GM21576 (cell line): ENCODE results near the gene GRAP2.
"Not testable (repeated sequence)": the region's sequence is repeated elsewhere in the genome, so short reads cannot be mapped to it uniquely, and the experiment has no call there.

ENCODE experiments used
- ATAC-seq: cut with Tn5 transposase; IDR thresholded peaks from one replicate; pipeline ENCODE4 v1.9.1; 2021; ENCODE audit warnings: mild to moderate bottlenecking, moderate library complexity; ENCODE audit not compliant: unreplicated experiment

The GRAP2 gene

GRCh38 chr22:39942439-39943230 is 41.8 kb downstream of the GRAP2 start:
- ATAC-seq, result no peak

DNA sequence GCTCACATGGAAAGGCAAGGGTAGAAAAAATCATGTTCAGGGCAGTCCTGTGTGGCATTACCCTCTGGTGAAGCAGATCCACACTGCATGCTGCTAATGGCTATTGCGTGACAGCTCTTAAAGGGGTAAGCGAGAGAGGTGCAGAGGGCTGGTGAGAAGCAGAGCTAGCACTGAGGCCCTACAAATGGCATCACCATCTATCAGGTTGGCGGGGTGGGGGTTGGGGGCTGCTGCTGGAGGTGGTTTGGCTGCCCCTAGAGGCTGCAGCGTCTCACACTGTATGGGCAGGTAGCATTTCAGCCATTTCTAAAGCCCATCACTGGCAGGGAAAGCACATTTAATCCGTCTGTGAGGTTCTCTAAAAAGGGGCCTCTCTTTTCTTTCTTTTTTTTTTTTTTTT is 42.5 kb downstream of the GRAP2 start:
- ATAC-seq, result no peak

DNA sequence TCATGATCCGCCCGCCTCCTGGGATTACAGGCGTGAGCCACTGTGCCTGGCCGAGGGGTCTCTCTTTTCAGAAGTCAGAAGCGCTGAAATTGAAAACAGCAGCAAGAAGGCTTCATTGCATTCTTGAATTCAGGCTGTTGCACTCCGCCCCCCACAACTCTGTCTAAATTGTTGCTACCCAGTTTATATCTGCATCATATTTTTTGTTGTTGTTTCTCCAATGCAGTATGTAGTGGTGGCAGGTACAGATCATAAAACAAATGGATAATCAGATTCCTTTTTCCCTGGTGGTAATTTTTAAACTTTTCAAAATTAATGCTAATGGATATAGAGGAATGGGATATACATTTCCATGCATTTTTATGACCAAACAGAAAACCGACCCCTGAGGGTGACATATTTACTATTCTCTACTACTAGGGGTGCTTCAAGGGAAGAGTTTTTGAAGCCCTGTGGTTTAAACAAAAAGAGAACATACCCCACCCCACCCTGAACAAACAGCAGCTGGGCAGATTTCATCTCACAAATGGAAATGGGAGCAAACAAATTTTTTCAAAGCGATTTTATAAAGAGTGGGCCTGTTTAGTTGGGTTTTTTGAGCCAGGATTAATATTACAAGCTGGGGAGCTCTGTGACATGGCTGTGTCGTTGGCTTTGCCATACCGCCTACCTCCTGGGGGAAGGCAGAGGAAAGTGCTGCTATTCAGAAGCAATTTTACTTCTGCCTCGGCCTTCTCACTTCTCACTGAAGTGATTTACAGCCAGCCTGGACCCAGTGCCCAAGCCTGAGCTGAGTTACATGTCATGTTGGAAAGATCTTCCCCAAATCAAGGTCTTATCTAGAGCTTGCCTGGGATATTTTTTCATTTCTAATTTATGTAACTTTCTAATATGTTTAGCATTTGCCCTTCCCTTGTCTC is 43.3 kb downstream of the GRAP2 start:
- ATAC-seq, result no peak

DNA sequence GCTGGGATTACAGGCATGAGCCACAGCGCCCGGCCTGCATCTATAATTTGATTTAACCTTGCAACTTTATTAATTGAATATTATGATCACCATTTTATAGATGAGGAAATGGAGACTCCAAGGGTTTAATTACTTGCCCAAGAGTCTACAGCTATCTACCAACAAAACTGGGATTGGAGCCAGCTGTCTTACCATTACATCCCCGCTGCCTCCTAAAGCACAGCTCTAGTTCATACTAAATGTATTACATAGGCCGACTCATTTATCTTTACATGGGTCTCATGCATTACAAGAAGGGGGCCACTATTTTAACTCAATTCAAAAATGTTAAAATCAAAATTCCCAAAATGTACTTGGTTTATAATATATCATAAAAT is 45.2 kb downstream of the GRAP2 start:
- ATAC-seq, result no peak

DNA sequence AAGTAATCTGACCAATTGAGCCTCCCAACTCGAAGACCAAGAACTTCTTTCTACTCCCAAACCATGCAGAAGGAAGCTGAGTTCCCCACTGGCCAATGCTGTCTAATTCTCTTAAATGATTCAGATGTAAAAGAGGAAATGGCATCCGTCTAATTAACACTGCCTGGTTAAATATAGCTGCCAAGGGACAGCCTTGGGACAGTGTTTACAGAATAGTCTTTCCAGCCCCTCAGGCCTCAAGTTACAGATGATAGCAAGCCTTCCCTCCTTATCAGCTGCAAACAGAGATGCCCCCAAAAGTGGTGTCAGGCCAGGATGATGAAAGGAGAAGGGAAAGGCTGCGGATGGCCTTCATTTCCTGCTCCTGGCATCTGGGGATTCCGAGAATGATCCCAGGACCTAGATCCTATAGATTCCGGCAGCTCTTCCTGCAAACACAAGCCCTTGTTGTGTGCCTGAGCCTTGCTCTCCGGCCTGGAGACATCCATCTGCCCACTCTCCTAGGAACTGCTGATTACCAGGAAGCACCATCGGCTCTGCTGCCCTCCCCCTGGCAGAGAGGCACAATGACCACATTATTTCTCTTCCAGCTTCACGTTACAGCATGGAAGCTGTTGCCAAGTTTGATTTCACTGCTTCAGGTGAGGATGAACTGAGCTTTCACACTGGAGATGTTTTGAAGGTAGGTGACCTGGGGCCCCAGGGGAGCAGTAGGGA is 45.8 kb downstream of the GRAP2 start:
- ATAC-seq, result no peak

DNA sequence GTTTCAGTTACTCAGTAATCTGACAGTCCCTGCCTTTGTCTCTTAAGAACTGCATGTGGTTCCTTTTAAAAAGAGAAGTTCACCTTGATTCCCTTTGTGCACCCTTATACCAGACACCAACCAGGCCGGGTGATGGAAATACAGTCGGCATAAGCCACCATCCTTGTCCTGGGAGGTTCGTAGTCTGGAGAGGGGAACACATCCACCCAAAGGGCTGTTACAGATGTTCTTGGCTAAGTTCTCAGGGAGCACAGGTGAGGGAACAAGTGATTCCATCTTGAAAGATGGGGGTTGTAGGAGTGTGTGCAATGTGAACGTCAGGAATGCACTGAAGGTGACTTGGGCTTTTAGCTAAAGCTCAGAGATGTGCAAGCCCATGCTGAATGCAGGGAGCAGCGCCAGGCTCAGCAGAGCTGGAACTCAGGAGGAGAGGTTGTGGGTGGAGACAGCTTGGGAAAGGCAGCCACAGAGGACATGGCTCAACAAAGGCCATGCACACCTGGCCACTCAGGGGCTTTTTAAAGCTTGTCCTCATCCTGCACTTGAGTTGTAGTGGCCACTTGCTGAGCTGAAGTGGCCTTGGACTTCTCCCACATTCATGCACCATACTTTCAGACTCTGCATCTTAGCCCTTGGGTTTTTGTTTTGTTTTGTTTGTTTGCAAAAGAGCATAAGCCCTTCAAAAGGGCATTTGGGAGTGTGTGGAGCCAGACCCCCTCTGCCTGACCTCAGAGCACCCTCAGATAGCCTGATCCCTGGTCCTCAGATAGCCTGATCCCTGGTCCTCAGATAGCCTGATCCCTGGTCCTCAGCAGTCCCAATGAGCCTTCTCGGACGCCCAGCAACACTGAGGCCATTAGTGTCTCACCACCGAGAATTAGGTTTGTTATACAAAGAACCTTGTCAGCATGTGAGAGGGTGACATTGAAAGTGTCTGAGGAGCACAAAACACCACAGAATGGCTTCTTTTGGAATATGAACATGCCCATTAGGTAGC is 46.6 kb downstream of the GRAP2 start:
- ATAC-seq, result no peak

DNA sequence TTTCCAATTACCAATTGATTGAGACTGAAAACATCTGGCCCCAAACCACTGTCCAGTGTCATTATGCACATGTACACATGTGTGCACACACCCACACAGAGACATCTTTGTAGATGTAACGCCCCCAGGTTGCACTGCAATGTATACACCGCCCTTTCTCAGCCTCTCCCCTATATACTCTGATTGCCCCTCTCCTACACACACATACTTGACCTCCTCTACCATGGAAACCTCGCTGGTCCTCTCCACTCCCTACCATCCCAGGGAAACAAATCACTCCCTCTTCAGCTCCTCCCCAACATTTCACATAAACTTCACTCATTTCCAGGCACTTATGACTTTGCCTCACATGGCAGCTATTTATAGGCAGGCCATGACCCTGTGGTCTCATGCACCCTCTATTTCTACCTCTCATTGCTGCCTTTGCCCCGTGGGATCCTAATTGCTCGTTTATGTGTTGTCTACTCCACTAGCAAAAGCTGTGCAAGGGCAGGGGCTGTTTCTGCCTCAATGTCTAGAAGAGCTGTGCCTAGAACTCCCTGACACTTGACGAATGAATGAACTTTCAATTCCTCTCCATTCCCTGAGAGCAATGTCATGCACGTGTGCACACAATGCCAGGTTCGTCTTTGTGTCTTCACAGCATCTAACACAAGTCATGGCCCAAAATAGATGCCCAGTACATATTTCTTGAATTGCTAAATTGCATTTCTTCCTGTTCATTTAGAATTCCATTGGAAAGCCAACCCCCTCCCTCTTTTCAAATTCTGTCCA is 49.3 kb downstream of the GRAP2 start:
- no peak for ATAC-seq

DNA sequence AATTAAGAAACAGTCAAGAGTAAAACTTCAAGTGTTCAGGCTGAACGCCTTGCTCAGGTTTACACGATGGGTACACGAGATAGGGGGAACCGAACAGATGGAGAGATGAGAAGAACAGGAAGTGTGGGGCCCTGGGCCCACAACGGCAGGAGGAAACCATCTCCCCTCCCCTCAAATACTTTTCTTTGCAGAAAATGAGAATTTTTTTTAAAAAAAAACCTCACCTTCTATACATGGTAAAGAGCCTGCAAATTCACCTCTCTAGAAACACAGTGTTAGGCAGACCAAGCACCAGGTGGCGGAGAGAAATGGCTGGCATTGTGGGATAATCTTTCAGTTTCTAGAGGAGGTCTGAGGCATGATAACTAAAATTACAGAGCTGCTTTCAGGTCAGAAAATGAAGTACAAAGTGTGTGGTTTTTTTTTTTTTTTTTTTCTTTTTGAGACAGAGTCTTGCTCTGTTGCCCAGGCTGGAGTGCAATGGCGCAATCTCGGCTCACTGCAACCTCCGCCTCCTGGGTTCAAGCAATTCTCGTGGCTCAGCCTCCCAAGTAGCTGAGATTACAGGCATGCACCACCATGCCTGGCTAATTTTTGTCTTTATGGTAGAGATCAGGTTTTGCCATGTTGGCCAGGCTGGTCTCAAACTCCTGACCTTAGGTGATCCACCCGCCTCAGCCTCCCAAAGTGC is 50.9 kb downstream of the GRAP2 start:
- ATAC-seq, result not testable (repeated sequence)

- ATAC-seq, result no peak
These were observed 51.5 kb downstream of the GRAP2 start for GRCh38 chr22:39952347-39952746.

DNA sequence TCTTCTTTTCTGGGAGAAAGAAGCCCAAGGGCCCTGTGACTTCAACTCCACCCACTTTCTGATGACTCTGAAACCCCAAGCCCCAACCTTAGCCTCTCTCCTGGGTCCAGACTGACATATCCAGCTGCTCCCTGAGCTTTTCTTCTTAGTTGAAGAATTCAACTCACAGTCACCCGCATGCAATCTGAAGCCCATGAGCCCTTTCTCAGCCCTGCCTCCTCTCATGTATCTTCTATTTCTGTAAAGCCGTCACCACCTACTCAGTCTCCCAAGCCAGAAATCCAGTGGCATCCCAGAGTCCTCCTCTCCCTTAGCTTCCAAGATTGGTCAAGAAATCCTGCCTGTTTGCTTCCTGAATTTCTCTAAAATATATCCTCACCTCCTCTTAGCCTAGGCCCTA is 52.2 kb downstream of the GRAP2 start:
- ATAC-seq, result no peak

GRCh38 chr22:39954584-39955055 is 53.7 kb downstream of the GRAP2 start:
- no peak for ATAC-seq

- no peak for ATAC-seq
These were observed 54.8 kb downstream of the GRAP2 start for GRCh38 chr22:39955675-39956074.

GRCh38 chr22:39956932-39957664 is 56.2 kb downstream of the GRAP2 start:
- ATAC-seq, result no peak

DNA sequence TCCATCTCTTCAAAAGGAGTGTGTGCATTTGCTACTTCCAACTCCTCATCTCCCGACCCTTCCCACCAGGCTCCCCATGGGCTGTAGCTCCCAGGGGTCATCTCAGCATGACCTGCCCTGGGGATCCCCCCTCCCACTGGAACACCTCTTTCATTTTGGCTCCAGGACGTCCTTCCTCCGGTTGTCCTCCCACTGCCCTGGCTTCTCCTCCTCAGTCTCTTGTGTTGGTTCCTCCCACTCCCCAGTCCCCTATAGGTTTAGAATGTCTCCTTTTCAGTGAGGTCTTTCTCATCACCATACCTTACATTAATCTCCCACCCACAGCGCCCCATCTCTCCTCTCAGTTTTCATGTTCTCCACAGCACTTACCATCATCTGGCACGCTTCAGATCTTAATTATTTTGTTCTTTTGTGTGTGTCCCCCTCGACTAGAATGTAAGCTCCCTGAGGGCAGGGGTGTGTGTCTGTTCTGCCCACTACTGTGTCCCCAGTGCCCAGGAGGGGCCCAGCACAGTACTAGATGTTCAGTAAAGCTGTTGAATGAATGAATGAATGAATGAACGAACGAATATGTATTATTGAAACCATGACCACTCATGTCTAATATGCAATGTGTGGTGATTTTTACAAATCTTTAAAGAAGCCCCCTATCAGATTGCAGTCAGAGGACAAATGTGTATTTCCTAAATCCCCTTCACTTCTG is 57.3 kb downstream of the GRAP2 start:
- ATAC-seq, result no peak

DNA sequence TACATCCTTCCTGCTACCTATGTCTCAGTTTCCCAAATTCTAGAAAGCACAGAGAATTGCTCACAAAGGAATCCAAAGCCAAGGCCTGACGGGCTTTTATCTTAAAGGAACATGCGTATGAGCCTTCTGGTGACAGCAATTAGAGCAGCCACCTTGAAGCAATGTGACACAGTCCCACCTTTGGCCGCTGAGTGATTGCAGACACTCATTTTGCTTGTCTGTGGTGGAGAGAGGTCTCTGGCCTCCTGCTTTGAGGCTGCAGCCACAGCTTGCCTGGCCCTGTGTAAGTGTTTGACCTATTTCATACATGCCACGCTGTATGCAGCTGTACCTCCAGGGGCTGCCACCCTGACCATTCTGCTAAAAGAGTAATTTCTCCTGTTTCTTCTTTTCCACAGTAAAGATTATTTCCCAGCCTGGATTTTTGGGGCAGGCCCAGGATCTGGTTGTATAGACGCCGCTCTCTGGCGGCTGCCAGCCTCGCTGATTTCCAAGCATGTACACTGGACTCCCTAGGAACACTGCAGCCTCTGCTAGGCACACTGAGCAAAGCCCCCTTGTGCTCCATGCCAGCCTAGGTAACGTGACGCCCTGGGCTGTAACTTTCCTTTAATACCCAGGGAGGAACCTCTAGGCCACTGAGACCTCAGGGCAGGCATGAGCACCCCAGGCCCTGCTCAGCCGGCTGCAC is 58.2 kb downstream of the GRAP2 start:
- no peak for ATAC-seq

DNA sequence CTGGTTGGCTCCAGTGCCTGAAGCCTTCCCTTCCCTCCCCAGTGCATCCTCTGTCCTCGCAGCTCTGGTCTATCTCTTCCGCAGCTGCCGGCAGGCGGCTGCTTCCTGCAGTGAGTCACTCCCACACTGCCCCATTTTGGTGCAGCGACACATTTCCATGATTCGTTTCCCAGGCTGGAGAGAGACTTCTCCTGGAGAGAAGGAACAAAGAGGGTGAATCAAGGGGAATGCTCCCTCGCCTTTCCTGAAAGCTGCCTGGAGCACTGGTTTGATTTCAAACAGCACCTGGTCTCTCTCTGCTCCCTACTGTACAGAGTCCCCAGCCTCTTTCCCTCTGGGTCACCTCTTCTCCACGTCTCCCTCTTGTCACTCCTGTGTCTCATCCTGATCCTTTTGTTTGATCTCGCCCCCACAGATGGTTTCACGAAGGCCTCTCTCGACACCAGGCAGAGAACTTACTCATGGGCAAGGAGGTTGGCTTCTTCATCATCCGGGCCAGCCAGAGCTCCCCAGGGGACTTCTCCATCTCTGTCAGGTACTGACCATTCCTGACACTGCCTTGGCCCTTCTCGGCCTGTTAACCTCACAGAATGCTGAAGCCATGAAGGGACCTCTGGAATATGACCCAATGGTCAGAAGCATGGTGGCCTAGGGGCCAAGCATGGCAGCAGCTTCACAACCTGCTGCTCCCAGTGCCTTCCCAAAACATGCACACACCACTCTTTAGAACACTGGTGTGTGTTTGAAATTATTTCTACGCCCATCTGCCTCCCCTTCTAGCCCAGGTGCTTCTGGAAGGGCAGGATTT is 59.0 kb downstream of the GRAP2 start, which contains the start of gene TMA7B:
Gene TMA7B, plus strand, starts transcription at position 758 of the 808 bp plus-strand sequence. CDS start 3,978 bp downstream, outside the sequence.
- ATAC-seq, result no peak
